ENCODE measurements around the gene OST4.
A peak's percentile ranks its signal among the peaks of the same experiment; 100 is the strongest.

Gene OST4

GRCh38 chr2:27069961-27070618 lies 1.4 kb downstream of the OST4 start:
- Histone ChIP-seq H4K20me1 (ENCODE audit: insufficient read depth, low read length, poor library complexity, severe bottlenecking) (peaks cover 21% of the 10 kb centered on the region), H3K9me2 (replicated peaks; ENCODE audit: low read depth, low read length) (no peaks in the 10 kb centered on the region), H3F3A (ENCODE audit: low read depth) (no peaks in the 10 kb centered on the region), H2AFZ (ENCODE audit: low read length) (no peak overlapping the region), H3K27me3 (ENCODE audit: insufficient read depth, low read length, poor library complexity, severe bottlenecking) (no peaks in the 10 kb centered on the region), H3K4me1 (ENCODE audit: insufficient read depth, low read length, poor library complexity, severe bottlenecking) (peaks cover 42% of the 10 kb centered on the region), H3K4me3 (ENCODE audit: low read length, poor library complexity, severe bottlenecking) (peak overlapping the region; percentile 88), H3K9ac (ENCODE audit: low read depth, low read length, poor library complexity, severe bottlenecking) (peak overlapping the region; percentile 95), H3K79me2 (ENCODE audit: insufficient read depth, low read length) (peaks cover 43% of the 10 kb centered on the region), H3K9me3 (ENCODE audit: insufficient read depth, low read depth, low read length) (no peaks in the 10 kb centered on the region), H3K4me2 (ENCODE audit: low read depth, low read length, poor library complexity, severe bottlenecking) (peak overlapping the region; percentile 97), H3K36me3 (ENCODE audit: insufficient read depth, low read length) (no peaks in the 10 kb centered on the region)
- TF ChIP-seq EZH2phosphoT487 (IDR thresholded peaks at IDR 0.05; ENCODE audit: borderline replicate concordance) (no peak), CTCF (conservative IDR thresholded peaks at IDR 0.05; ENCODE audit: low read length) (no peak)

- no peaks in the 10 kb centered on the region for H3F3A ChIP-seq (ENCODE audit: low read depth)
- no peak overlapping the region for H2AFZ ChIP-seq (ENCODE audit: low read length)
- no peaks in the 10 kb centered on the region for H3K36me3 ChIP-seq (ENCODE audit: insufficient read depth, low read length)
- no peaks in the 10 kb centered on the region for H3K9me3 ChIP-seq (ENCODE audit: insufficient read depth, low read depth, low read length)
- peaks cover 36% of the 10 kb centered on the region for H3K4me1 ChIP-seq (ENCODE audit: insufficient read depth, low read length, poor library complexity, severe bottlenecking)
- H3K27me3 ChIP-seq (ENCODE audit: insufficient read depth, low read length, poor library complexity, severe bottlenecking) = no peaks in the 10 kb centered on the region
- TF ChIP-seq EZH2phosphoT487 (IDR thresholded peaks at IDR 0.05; ENCODE audit: borderline replicate concordance) = no peak
- no peak for TF ChIP-seq CTCF (conservative IDR thresholded peaks at IDR 0.05; ENCODE audit: low read length)
- peak overlapping the region; percentile 95 for H3K9ac ChIP-seq (ENCODE audit: low read depth, low read length, poor library complexity, severe bottlenecking)
- H3K4me3 ChIP-seq (ENCODE audit: low read length, poor library complexity, severe bottlenecking) = peak overlapping the region; percentile 88
- peaks cover 21% of the 10 kb centered on the region for H4K20me1 ChIP-seq (ENCODE audit: insufficient read depth, low read length, poor library complexity, severe bottlenecking)
- H3K4me2 ChIP-seq (ENCODE audit: low read depth, low read length, poor library complexity, severe bottlenecking) = peak overlapping the region; percentile 97
- no peaks in the 10 kb centered on the region for H3K9me2 ChIP-seq (replicated peaks; ENCODE audit: low read depth, low read length)
- peaks cover 43% of the 10 kb centered on the region for H3K79me2 ChIP-seq (ENCODE audit: insufficient read depth, low read length)
Observed at GRCh38 chr2:27069436-27069835, 2.0 kb downstream of the OST4 start.

- no peak for TF ChIP-seq CTCF (conservative IDR thresholded peaks at IDR 0.05; ENCODE audit: low read length)
- no peak for TF ChIP-seq EZH2phosphoT487 (IDR thresholded peaks at IDR 0.05; ENCODE audit: borderline replicate concordance)
- no peaks in the 10 kb centered on the region for H3K9me3 ChIP-seq (ENCODE audit: insufficient read depth, low read depth, low read length)
- no peaks in the 10 kb centered on the region for H3K9me2 ChIP-seq (replicated peaks; ENCODE audit: low read depth, low read length)
- no peaks in the 10 kb centered on the region for H3K36me3 ChIP-seq (ENCODE audit: insufficient read depth, low read length)
- H3F3A ChIP-seq (ENCODE audit: low read depth) = no peaks in the 10 kb centered on the region
- no peak overlapping the region for H3K4me3 ChIP-seq (ENCODE audit: low read length, poor library complexity, severe bottlenecking)
- peaks cover 43% of the 10 kb centered on the region for H3K79me2 ChIP-seq (ENCODE audit: insufficient read depth, low read length)
- peaks cover 25% of the 10 kb centered on the region for H3K4me1 ChIP-seq (ENCODE audit: insufficient read depth, low read length, poor library complexity, severe bottlenecking)
- H3K9ac ChIP-seq (ENCODE audit: low read depth, low read length, poor library complexity, severe bottlenecking) = no peak overlapping the region
- H3K4me2 ChIP-seq (ENCODE audit: low read depth, low read length, poor library complexity, severe bottlenecking) = no peak overlapping the region
- no peak overlapping the region for H2AFZ ChIP-seq (ENCODE audit: low read length)
- peaks cover 21% of the 10 kb centered on the region for H4K20me1 ChIP-seq (ENCODE audit: insufficient read depth, low read length, poor library complexity, severe bottlenecking)
- H3K27me3 ChIP-seq (ENCODE audit: insufficient read depth, low read length, poor library complexity, severe bottlenecking) = no peaks in the 10 kb centered on the region
Observed at GRCh38 chr2:27067385-27067784, 4.1 kb downstream of the OST4 start.

Data from Loucy (cell line).